CD14-positive monocyte (primary cell): Measurements from ENCODE around the gene PMM1. TPM values are rescaled to one million over a fixed set of nuclear protein-coding genes. Genes with fewer than 3 reads are reported as not detected.
A peak's percentile ranks its signal among the peaks of the same experiment; 100 is the strongest.

Source experiments
- DNase-seq, 3 donors: peaks; one replicate each; pipeline ENCODE4 v3.0.0-alpha.2; 2011 to 2022
- H2AFZ ChIP-seq: 2 replicates; pipeline ENCODE4 v1.6.0; 2012; ENCODE audit warnings: mild to moderate bottlenecking, low read depth, low read length, inconsistent platforms; ENCODE audit not compliant: insufficient read depth, poor library complexity, severe bottlenecking
- H3K27ac ChIP-seq, 2 donors: 1 replicate in 1 of 2; 2 replicates in 1 of 2; pipeline ENCODE4 v1.5.1; 2012 to 2013; ENCODE audit warnings: low read length in 2 of 2, control low read depth in 1 of 2, inconsistent platforms in 1 of 2, low read depth in 1 of 2, mild to moderate bottlenecking in 1 of 2
- H3K27me3 ChIP-seq, 2 donors: one replicate each; pipeline versions ENCODE4 v1.6.0 to v1.6.1; 2011 to 2013; ENCODE audit warnings: low read length in 2 of 2; ENCODE audit not compliant: control insufficient read depth in 2 of 2, insufficient read depth in 2 of 2
- H3K36me3 ChIP-seq, 2 donors: replicated peaks in 1 of 2; 1 replicate in 1 of 2; 2 replicates in 1 of 2; pipeline versions ENCODE4 v1.5.1 to v1.6.1; 2012 to 2013; ENCODE audit warnings: low read length in 2 of 2, control low read depth in 1 of 2, inconsistent platforms in 1 of 2, mild to moderate bottlenecking in 1 of 2; ENCODE audit not compliant: insufficient read depth in 2 of 2, control insufficient read depth in 1 of 2
- H3K4me1 ChIP-seq, 2 donors: 1 replicate in 1 of 2; 2 replicates in 1 of 2; pipeline versions ENCODE4 v1.5.1 to v1.6.1; 2012 to 2013; ENCODE audit warnings: low read length in 2 of 2, control low read depth in 1 of 2, inconsistent platforms in 1 of 2, mild to moderate bottlenecking in 1 of 2, moderate library complexity in 1 of 2; ENCODE audit not compliant: insufficient read depth in 2 of 2, control insufficient read depth in 1 of 2
- H3K4me2 ChIP-seq: replicated peaks from 2 replicates; pipeline ENCODE3; 2012; ENCODE audit warnings: low read length, moderate library complexity, mild to moderate bottlenecking; ENCODE audit not compliant: poor library complexity, severe bottlenecking; ENCODE audit errors: extremely low read depth
- H3K4me3 ChIP-seq, 3 experiments: fragments of 200-600 bp in 1 of 3; sonication (generic) in 1 of 3; replicated peaks in 1 of 3; 1 replicate in 2 of 3; 2 replicates in 1 of 3; pipeline ENCODE4 v1.5.1; 2011 to 2013; ENCODE audit warnings: low read length in 3 of 3, mild to moderate bottlenecking in 3 of 3, control low read depth in 2 of 3, low read depth in 2 of 3, inconsistent platforms in 1 of 3, moderate library complexity in 1 of 3
- H3K79me2 ChIP-seq: 2 replicates; pipeline ENCODE4 v1.6.0; 2012; ENCODE audit warnings: mild to moderate bottlenecking, control low read depth, inconsistent platforms, low read length, moderate library complexity; ENCODE audit not compliant: insufficient read depth
- H3K9ac ChIP-seq: 2 replicates; pipeline ENCODE4 v1.6.0; 2017; ENCODE audit warnings: low read length, mild to moderate bottlenecking; ENCODE audit not compliant: insufficient read depth, poor library complexity, severe bottlenecking
- H3K9me3 ChIP-seq, 2 donors: replicated peaks in 1 of 2; 1 replicate in 1 of 2; 2 replicates in 1 of 2; pipeline versions ENCODE4 v1.5.1 to v1.6.1; 2012 to 2013; ENCODE audit warnings: low read length in 2 of 2, control low read depth in 1 of 2; ENCODE audit not compliant: control insufficient read depth in 1 of 2, insufficient read depth in 1 of 2
- H4K20me1 ChIP-seq: 2 replicates; pipeline ENCODE4 v1.6.0; 2012; ENCODE audit warnings: mild to moderate bottlenecking, low read length, control low read depth, moderate library complexity; ENCODE audit not compliant: insufficient read depth
- H3K27ac Mint-ChIP-seq, 7 donors: one replicate each; pipeline ENCODE4 v1.8.0; 2020; ENCODE audit warnings: mild to moderate bottlenecking in 7 of 7, mixed read lengths in 7 of 7, moderate library complexity in 6 of 7, inconsistent platforms in 2 of 7
- H3K27me3 Mint-ChIP-seq, 3 donors: one replicate each; pipeline ENCODE4 v1.8.0; 2021 to 2022; ENCODE audit warnings: low read depth in 3 of 3, mild to moderate bottlenecking in 3 of 3, mixed read lengths in 3 of 3, moderate library complexity in 3 of 3, inconsistent platforms in 1 of 3
- H3K36me3 Mint-ChIP-seq, 2 donors: one replicate each; pipeline ENCODE4 v1.8.0; 2020; ENCODE audit warnings: mixed read lengths in 2 of 2, inconsistent platforms in 1 of 2, mild to moderate bottlenecking in 1 of 2
- H3K4me1 Mint-ChIP-seq: one replicate; pipeline ENCODE4 v1.8.0; 2020; ENCODE audit warnings: mild to moderate bottlenecking, mixed read lengths
- H3K4me3 Mint-ChIP-seq, 2 donors: one replicate each; pipeline ENCODE4 v1.8.0; 2020; ENCODE audit warnings: mild to moderate bottlenecking in 2 of 2, mixed read lengths in 2 of 2, moderate library complexity in 1 of 2
- H3K9me3 Mint-ChIP-seq, 7 donors: one replicate each; pipeline ENCODE4 v1.8.0; 2020 to 2022; ENCODE audit warnings: mixed read lengths in 7 of 7, mild to moderate bottlenecking in 6 of 7, moderate library complexity in 6 of 7, inconsistent platforms in 2 of 7
- CTCF ChIP-seq: fragments of 200-600 bp; IDR thresholded peaks from one replicate; pipeline ENCODE4 v1.8.0; 2022; ENCODE audit warnings: antibody characterized with exemption, mild to moderate bottlenecking
- WGBS: methylation state at CpG from one replicate; pipeline ENCODE4 v1.1.5; 2013; ENCODE audit warnings: missing lambda C conversion rate; ENCODE audit not compliant: insufficient coverage; 5-methylcytosine and 5-hydroxymethylcytosine counted together
- intact Hi-C, 2 donors: fragments of 100-400 bp; cut with micrococcal nuclease; formaldehyde crosslinking; loops; one replicate each; pipeline versions ENCODE4 v1.15.0 to v1.15.1; 2023
- polyA plus RNA-seq, 3 donors: library from polyadenylated mRNA; depleted of rRNA in 1 of 3; unstranded in 2 of 3; stranded (reverse) in 1 of 3; fragments of 300-500 nt in 2 of 3; fragments of >200 nt in 1 of 3; fragmentation: Illumina TruSeq in 2 of 3; gene quantifications; 1 replicate in 2 of 3; 2 replicates in 1 of 3; pipeline ENCODE4 v1.2.3, GENCODE V29; 2012 to 2021

Gene PMM1
- polyA plus RNA-seq, 3 donors = 15.6 to 32.4 (median 23.5) TPM

DNA sequence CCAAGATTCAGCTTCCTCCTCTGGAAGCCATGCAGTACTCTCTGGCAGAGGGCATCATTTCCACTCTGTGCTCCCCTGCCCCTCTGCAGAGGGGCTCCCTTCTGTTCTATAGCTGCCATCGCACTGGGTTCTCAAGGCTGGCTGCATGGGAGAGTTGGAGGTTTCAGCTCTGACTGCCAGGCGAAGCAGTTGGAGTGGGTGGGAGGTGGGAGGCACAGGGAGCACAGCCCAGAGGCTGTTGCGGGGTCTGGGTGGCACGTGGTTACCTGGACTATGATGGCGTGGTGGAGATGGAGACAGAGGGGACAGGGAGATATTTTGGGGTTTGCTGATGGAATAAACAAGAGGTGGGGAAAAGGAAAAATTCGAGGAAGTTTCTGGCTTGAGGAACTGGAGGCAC lies 4.8 kb downstream of the PMM1 start:
- Histone ChIP-seq H3K36me3 (peaks cover 26 to 46% of the 10 kb centered on the region in 2 donors), H3K9me3 (no peaks in the 10 kb centered on the region), H3K27me3 (no peaks in the 10 kb centered on the region), H3K27ac (no peak overlapping the region), H3K9ac (no peak overlapping the region), H3K4me2 (no peak overlapping the region), H3K79me2 (peaks cover 15% of the 10 kb centered on the region), H2AFZ (no peak overlapping the region), H4K20me1 (no peaks in the 10 kb centered on the region), H3K4me3 (no peak overlapping the region), H3K4me1 (peaks cover 11 to 13% of the 10 kb centered on the region in 2 donors)
- Mint-ChIP-seq H3K27me3 (peaks cover 0 to 6% (median 0%) of the 10 kb centered on the region in 3 donors), H3K36me3 (peaks cover 36 to 54% of the 10 kb centered on the region in 2 donors), H3K4me1 (peaks cover 19% of the 10 kb centered on the region), H3K9me3 (no peaks in the 10 kb centered on the region), H3K4me3 (no peak overlapping the region), H3K27ac (peak overlapping the region in 1 of 7 donors; percentile 2)
- no peak for DNase-seq
- 100% methylated on average over 6 of the region's 6 CpGs for WGBS
- TF ChIP-seq CTCF = no peak
- intact Hi-C loops = no loop called here

DNA sequence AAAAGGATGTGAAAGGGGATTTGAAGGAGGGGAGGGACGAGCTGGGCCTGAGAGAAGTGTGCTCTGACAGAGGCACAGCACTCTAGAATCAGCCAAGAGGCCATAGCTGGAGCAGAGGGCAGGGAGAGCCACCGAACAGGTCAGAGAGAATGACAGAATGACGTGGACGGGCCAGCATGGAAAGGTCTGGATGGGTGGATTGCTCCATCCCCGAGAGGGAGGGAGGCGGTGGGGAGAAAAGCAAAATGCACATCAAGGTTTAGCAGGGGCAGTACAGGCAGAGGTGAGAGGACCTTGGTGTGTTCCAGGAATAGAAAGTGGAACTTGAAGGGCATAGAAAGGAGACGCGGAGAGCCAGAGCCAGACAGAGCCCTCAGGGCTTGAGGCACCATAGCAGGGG lies 6.9 kb downstream of the PMM1 start:
- H3K9ac ChIP-seq = no peak overlapping the region
- no peak overlapping the region for H3K27ac ChIP-seq
- TF ChIP-seq CTCF = no peak
- H2AFZ ChIP-seq = no peak overlapping the region
- no peaks in the 10 kb centered on the region for H3K9me3 ChIP-seq
- DNase-seq = no peak
- Mint-ChIP-seq H3K36me3 (peaks cover 51 to 76% of the 10 kb centered on the region in 2 donors), H3K4me1 (peaks cover 9% of the 10 kb centered on the region), H3K27ac (peak overlapping the region in 2 of 7 donors; percentile 43 to 70), H3K4me3 (no peak overlapping the region), H3K27me3 (peaks cover 0 to 3% (median 0%) of the 10 kb centered on the region in 3 donors), H3K9me3 (peaks cover 0 to 1% (median 0%) of the 10 kb centered on the region in 7 donors)
- no peaks in the 10 kb centered on the region for H3K79me2 ChIP-seq
- H3K4me2 ChIP-seq = no peak overlapping the region
- no peak overlapping the region for H3K4me3 ChIP-seq
- no peaks in the 10 kb centered on the region for H3K27me3 ChIP-seq
- no peaks in the 10 kb centered on the region for H3K4me1 ChIP-seq
- no peaks in the 10 kb centered on the region for H4K20me1 ChIP-seq
- intact Hi-C loops = no loop called here
- WGBS = 65% methylated on average over 8 of the region's 8 CpGs
- peaks cover 47 to 68% of the 10 kb centered on the region in 2 donors for H3K36me3 ChIP-seq
